Measurements from ENCODE around the gene ARHGEF6. TPM values are rescaled to one million over a fixed set of nuclear protein-coding genes. Genes with fewer than 3 reads are reported as not detected.

Gene ARHGEF6
- total RNA-seq, 6 experiments from 2014 or later: 2.8 to 6.1 (median 3.5) TPM

- no peaks in the 10 kb centered on the region for H3K9me3 ChIP-seq
- no peak overlapping the region for H3K27ac ChIP-seq
- TF ChIP-seq POLR2A (IDR thresholded peaks at IDR 0.05) (no peak), CTCF (IDR thresholded peaks at IDR 0.05) (no peak)
- 36% methylated on average over 5 of the region's 5 CpGs for WGBS (ENCODE audit: insufficient coverage, low coverage, low lambda C conversion rate, missing lambda C conversion rate)
- no peaks in the 10 kb centered on the region for H3K36me3 ChIP-seq
- intact Hi-C loops (cut with DNase I): no loop called here
- DNase-seq (no peak), ATAC-seq (no peak)
- H3K27me3 ChIP-seq: no peaks in the 10 kb centered on the region
- H3K4me1 ChIP-seq: no peaks in the 10 kb centered on the region
- no peak overlapping the region for H3K4me3 ChIP-seq
Measured at GRCh38 chrX:136674270-136674985, 106.3 kb downstream of the ARHGEF6 start.

DNA sequence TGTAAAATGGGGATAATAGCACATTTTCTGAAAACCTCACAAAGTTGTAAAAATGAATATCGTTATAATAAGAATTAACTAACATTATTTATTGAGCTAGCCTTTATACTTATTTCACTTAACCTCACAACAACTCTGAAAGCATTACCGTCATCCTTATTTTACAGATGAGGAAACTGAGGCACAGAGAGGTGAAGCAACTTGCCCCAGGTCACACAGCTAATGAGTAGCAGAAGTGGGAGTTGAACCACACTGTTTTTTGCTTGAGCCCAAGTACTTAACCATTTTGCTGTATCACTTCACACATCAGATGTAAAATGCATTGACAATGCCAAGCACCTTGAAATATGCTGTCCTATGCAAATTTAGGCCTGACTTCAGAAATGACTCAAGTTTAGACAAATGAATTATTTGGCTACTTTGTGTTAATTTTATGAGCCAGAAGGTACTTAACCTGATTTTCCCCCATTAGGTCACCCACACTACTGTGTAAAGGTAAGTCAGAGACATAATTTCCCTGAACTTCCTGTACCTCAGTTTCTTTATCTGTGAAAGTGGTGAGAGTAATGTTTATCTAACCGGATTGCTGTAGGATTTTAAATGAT is 109.6 kb downstream of the ARHGEF6 start:
- TF ChIP-seq CTCF (IDR thresholded peaks at IDR 0.05): no peak
- TF ChIP-seq POLR2A (IDR thresholded peaks at IDR 0.05): no peak
- Histone ChIP-seq H3K9me3 (no peaks in the 10 kb centered on the region), H3K4me3 (no peak overlapping the region), H3K27ac (no peak overlapping the region), H3K4me1 (no peaks in the 10 kb centered on the region), H3K27me3 (no peaks in the 10 kb centered on the region), H3K36me3 (no peaks in the 10 kb centered on the region)
- DNase-seq (no peak), ATAC-seq (no peak)
- intact Hi-C loops (cut with DNase I): no loop called here
- WGBS (ENCODE audit: insufficient coverage, low coverage, low lambda C conversion rate, missing lambda C conversion rate): 58% methylated on average over 3 of the region's 3 CpGs

DNA sequence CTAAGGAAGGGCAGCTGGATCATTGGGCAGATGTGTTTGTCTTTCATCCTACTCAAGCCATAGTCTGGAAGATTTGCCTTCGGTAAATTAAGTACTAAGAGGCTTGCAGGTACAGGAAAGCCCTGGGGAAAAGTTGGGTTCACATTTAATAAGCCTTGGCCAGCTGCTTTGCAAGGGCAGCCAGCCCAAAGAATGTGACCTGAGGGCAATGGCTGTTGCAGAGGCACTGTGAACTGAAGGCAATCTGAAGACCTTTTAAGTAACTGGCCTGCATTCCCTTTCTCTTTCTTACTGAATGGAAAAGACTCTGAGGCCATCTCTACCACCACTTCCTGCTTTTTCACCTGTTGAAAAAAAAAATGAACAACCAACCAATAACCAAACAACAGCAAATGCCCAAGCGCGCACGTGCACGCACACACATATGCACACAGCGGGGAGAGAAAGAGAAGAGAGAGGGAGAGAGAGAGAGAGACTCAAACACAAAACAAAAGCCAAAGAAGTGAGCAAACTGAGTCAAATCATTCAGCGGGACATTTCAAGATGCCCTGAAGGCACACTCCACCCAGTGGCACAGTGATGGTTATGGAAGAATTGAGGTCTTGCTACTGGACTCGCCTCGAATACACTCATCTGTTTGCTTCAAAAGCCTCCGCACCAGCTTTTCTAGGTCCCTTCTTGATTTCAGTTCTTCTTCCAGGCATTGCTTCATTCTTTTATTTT is 113.1 kb downstream of the ARHGEF6 start:
- Histone ChIP-seq H3K27ac (no peak overlapping the region), H3K36me3 (no peaks in the 10 kb centered on the region), H3K4me3 (no peak overlapping the region), H3K27me3 (no peaks in the 10 kb centered on the region), H3K9me3 (no peaks in the 10 kb centered on the region), H3K4me1 (no peaks in the 10 kb centered on the region)
- DNase-seq: no peak
- WGBS (ENCODE audit: insufficient coverage, low coverage, low lambda C conversion rate, missing lambda C conversion rate): 65% methylated on average over 6 of the region's 10 CpGs
- no peak for ATAC-seq
- TF ChIP-seq CTCF (IDR thresholded peaks at IDR 0.05) (no peak), POLR2A (IDR thresholded peaks at IDR 0.05) (no peak)
- intact Hi-C loops (cut with DNase I): no loop called here

DNA sequence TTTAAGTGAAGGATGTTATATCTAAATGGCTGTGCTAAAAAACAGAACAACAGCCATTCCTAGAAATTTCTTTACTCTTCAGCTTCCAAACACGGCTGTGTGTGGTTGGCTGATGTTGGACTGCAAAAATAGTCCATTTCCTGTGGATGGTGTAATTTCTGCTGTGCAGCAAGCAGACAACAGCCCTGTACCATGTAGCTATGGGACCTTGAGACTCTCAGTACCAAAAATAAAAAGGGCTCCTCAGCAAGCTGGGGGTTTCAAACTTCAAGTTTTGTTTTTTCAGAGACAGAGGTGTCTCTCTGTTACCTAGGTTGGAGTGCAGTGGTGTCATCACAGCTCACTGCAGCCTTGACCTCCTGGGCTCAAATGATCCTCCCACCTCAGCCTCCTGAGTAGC is 114.6 kb downstream of the ARHGEF6 start:
- intact Hi-C loops (cut with DNase I): no loop called here
- Histone ChIP-seq H3K4me1 (no peaks in the 10 kb centered on the region), H3K36me3 (no peaks in the 10 kb centered on the region), H3K4me3 (no peak overlapping the region), H3K27ac (no peak overlapping the region), H3K9me3 (no peaks in the 10 kb centered on the region), H3K27me3 (no peaks in the 10 kb centered on the region)
- WGBS (ENCODE audit: insufficient coverage, low coverage, low lambda C conversion rate, missing lambda C conversion rate): 44% methylated on average over 1 of the region's 1 CpG
- ATAC-seq (no peak), DNase-seq (no peak)
- TF ChIP-seq POLR2A (IDR thresholded peaks at IDR 0.05) (no peak), CTCF (IDR thresholded peaks at IDR 0.05) (no peak)

Data from right lobe of liver (tissue), 6 donors.